IMR-90 (cell line): ENCODE measurements around the gene NCAM1. TPM values are rescaled to one million over a fixed set of nuclear protein-coding genes. Genes with fewer than 3 reads are reported as not detected.

Experiments
- ATAC-seq: fragments of 200-7000 bp; cut with Tn5 transposase; 2 replicates; pipeline ENCODE4 v1.9.1; 2020; ENCODE audit warnings: low read depth, mild to moderate bottlenecking, moderate library complexity
- BruUV-seq: library from RNA; stranded (reverse); fragments of 400-500 nt; replicated peaks from 2 replicates; lab custom pipeline; 2021; lab: Mats Ljungman, UMichigan
- CTCF ChIA-PET: fragments of 300-600 bp; formaldehyde crosslinking; extraction: SDS; loops from one replicate; lab custom pipeline; 2021; ENCODE audit warnings: antibody characterized with exemption; lab: Yijun Ruan, JAX
- POLR2A ChIA-PET: fragments of 300-600 bp; sonication (Branson Sonifier 250); formaldehyde crosslinking; loops from one replicate; lab custom pipeline; 2022; ENCODE audit warnings: antibody characterized with exemption; ENCODE audit not compliant: unreplicated experiment; lab: Charles Lee
- DNase-seq: peaks from one replicate; pipeline ENCODE4 v3.0.0; 2013
- H2AFZ ChIP-seq: replicated peaks from 2 replicates; pipeline ENCODE3; 2013; ENCODE audit warnings: low read length, mild to moderate bottlenecking; ENCODE audit not compliant: poor library complexity
- H2AK5ac ChIP-seq: 2 replicates; pipeline ENCODE4 v1.6.1; 2013; ENCODE audit warnings: low read depth, low read length, inconsistent platforms
- H2AK9ac ChIP-seq: replicated peaks from 2 replicates; pipeline ENCODE3; 2013; ENCODE audit warnings: mild to moderate bottlenecking, low read depth, low read length, moderate library complexity; ENCODE audit not compliant: poor library complexity
- H2BK120ac ChIP-seq: 2 replicates; pipeline ENCODE4 v1.6.1; 2013; ENCODE audit warnings: low read depth, low read length, inconsistent platforms
- H2BK15ac ChIP-seq: 3 replicates; pipeline ENCODE4 v1.6.1; 2013; ENCODE audit warnings: low read depth, low read length, inconsistent platforms
- H2BK20ac ChIP-seq: 2 replicates; pipeline ENCODE4 v1.6.1; 2013; ENCODE audit warnings: low read depth, mild to moderate bottlenecking, inconsistent platforms, low read length, moderate library complexity
- H2BK5ac ChIP-seq: 2 replicates; pipeline ENCODE4 v1.6.1; 2013; ENCODE audit warnings: mild to moderate bottlenecking, low read depth, low read length, inconsistent platforms; ENCODE audit not compliant: poor library complexity, severe bottlenecking
- H3K14ac ChIP-seq: replicated peaks from 2 replicates; pipeline ENCODE4 v1.6.1; 2013; ENCODE audit warnings: low read depth, low read length, inconsistent platforms
- H3K18ac ChIP-seq: 2 replicates; pipeline ENCODE4 v1.6.1; 2013; ENCODE audit warnings: low read depth, low read length, control low read depth
- H3K23ac ChIP-seq: 2 replicates; pipeline ENCODE4 v1.6.1; 2013; ENCODE audit warnings: low read depth, low read length, inconsistent platforms
- H3K27ac ChIP-seq: 2 replicates; pipeline ENCODE4 v1.5.1; 2013; ENCODE audit warnings: mild to moderate bottlenecking, control low read depth, low read length; ENCODE audit not compliant: insufficient read depth
- H3K27me3 ChIP-seq: 2 replicates; pipeline ENCODE4 v1.6.1; 2013; ENCODE audit warnings: low read length; ENCODE audit not compliant: control insufficient read depth, insufficient read depth
- H3K36me3 ChIP-seq: 2 replicates; pipeline ENCODE4 v1.6.1; 2013; ENCODE audit warnings: low read length, mixed read lengths; ENCODE audit not compliant: control insufficient read depth, insufficient read depth
- H3K4ac ChIP-seq: 2 replicates; pipeline ENCODE4 v1.6.1; 2013; ENCODE audit warnings: low read depth, low read length, inconsistent platforms
- H3K4me1 ChIP-seq: 2 replicates; pipeline ENCODE4 v1.6.1; 2013; ENCODE audit warnings: low read length, mixed read lengths; ENCODE audit not compliant: control insufficient read depth, insufficient read depth
- H3K4me2 ChIP-seq: 2 replicates; pipeline ENCODE4 v1.6.1; 2013; ENCODE audit warnings: low read depth, mild to moderate bottlenecking, control low read depth, low read length, moderate library complexity
- H3K4me3 ChIP-seq: 2 replicates; pipeline ENCODE4 v1.5.1; 2013; ENCODE audit warnings: low read depth, mild to moderate bottlenecking, control low read depth, low read length, moderate library complexity; ENCODE audit not compliant: insufficient read depth
- H3K56ac ChIP-seq: 2 replicates; pipeline ENCODE4 v1.6.1; 2013; ENCODE audit warnings: low read length, inconsistent platforms; ENCODE audit not compliant: insufficient read depth; ENCODE audit errors: extremely low read depth
- H3K79me1 ChIP-seq, 2 experiments: 2 replicates each; pipeline ENCODE4 v1.6.1; 2013; ENCODE audit warnings: low read length in 2 of 2, inconsistent platforms in 1 of 2, low read depth in 1 of 2
- H3K9ac ChIP-seq: 2 replicates; pipeline ENCODE4 v1.6.1; 2013; ENCODE audit warnings: low read depth, low read length, control low read depth
- H3K9me1 ChIP-seq: 2 replicates; pipeline ENCODE4 v1.6.1; 2013; ENCODE audit warnings: low read length, inconsistent platforms; ENCODE audit not compliant: insufficient read depth
- H3K9me3 ChIP-seq: 2 replicates; pipeline ENCODE4 v1.6.1; 2013; ENCODE audit warnings: low read length; ENCODE audit not compliant: control insufficient read depth, insufficient read depth
- H4K20me1 ChIP-seq: 2 replicates; pipeline ENCODE4 v1.6.1; 2013; ENCODE audit warnings: low read length, inconsistent platforms; ENCODE audit not compliant: insufficient read depth
- H4K5ac ChIP-seq: 2 replicates; pipeline ENCODE4 v1.6.1; 2013; ENCODE audit warnings: mild to moderate bottlenecking, low read depth, low read length, control low read depth
- H4K8ac ChIP-seq, 2 experiments: 2 replicates each; pipeline ENCODE4 v1.6.1; 2013; ENCODE audit warnings: low read depth in 2 of 2, low read length in 2 of 2, control low read depth in 1 of 2, inconsistent platforms in 1 of 2
- H4K91ac ChIP-seq: 2 replicates; pipeline ENCODE4 v1.6.1; 2013; ENCODE audit warnings: low read depth, low read length, inconsistent platforms; ENCODE audit not compliant: insufficient read depth
- MAFK ChIP-seq: IDR thresholded peaks from 2 replicates; pipeline ENCODE4 v1.6.1; 2012; ENCODE audit warnings: low read depth, low read length, improper control_type of control experiment
- RAD21 ChIP-seq: IDR thresholded peaks from 2 replicates; pipeline ENCODE4 v1.6.1; 2012; ENCODE audit warnings: low read length, improper control_type of control experiment
- WGBS, 2 experiments: methylation state at CpG; one replicate each; pipeline versions ENCODE4 v1.1.5 to v1.1.7; 2013; ENCODE audit warnings: missing lambda C conversion rate in 2 of 2; ENCODE audit not compliant: insufficient read length in 1 of 2; ENCODE audit errors: extremely low coverage in 2 of 2; 5-methylcytosine and 5-hydroxymethylcytosine counted together
- dilution Hi-C: fragments of 300-500 bp; cut with HindIII; formaldehyde crosslinking; loops from one replicate; pipeline ENCODE4 v1.14.3; 2018; ENCODE audit warnings: low sequenced_read_pairs; ENCODE audit not compliant: unreplicated experiment
- in situ Hi-C: fragments of 300-500 bp; cut with MboI; formaldehyde crosslinking; loops from 3 replicates; pipeline ENCODE4 v1.14.3; 2019; ENCODE audit warnings: low sequenced_read_pairs, inconsistent platforms, mixed read lengths
- intact Hi-C: fragments of 100-400 bp; cut with micrococcal nuclease; formaldehyde crosslinking; loops from 2 replicates; pipeline ENCODE4 v1.10.0; 2022
- polyA plus RNA-seq, 3 experiments: library from polyadenylated mRNA; depleted of rRNA; stranded (reverse); fragments of >200 nt; gene quantifications; 2 replicates each; pipeline ENCODE4 v1.2.3, GENCODE V29; 2012; ENCODE audit warnings: low replicate concordance in 1 of 3
- total RNA-seq: library from RNA; depleted of rRNA; stranded (reverse); fragments of >200 nt; gene quantifications from 2 replicates; pipeline ENCODE4 v1.2.3, GENCODE V29; 2012

NCAM1 gene
- total and polyA plus RNA-seq, 2 of the 4 experiments (the other 2 are of a cell fraction), result 0.09 to 0.18 TPM

DNA sequence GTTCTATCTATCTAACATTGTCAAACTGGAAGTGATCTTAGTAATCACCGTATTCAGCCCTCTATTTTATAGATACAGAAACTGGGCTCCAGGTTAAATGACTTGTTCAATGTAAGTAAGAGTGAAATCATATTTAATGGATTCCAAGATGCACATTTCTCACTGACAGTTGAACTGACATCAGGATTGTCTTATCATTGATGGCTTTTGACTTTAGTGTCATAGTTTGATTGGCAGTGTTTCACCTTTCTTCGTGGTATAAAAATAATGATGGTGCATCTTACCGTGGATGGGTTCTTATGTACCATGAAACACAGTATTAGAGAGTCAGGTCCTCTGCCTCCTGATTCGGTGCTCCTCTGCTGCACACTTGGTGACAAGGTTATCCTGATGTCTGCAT is 123.1 kb downstream of the NCAM1 start:
- BruUV-seq, result no TSS peak
- Histone ChIP-seq H2BK15ac (no peak overlapping the region), H2AK9ac (no peak overlapping the region), H2AK5ac (no peak overlapping the region), H3K27ac (no peak overlapping the region), H3K9me3 (no peaks in the 10 kb centered on the region), H3K27me3 (no peaks in the 10 kb centered on the region), H3K4me1 (no peaks in the 10 kb centered on the region), H4K8ac (no peak overlapping the region), H2BK20ac (no peak overlapping the region), H2AFZ (no peak overlapping the region), H3K56ac (no peak overlapping the region), H3K4me2 (no peak overlapping the region), H2BK5ac (no peak overlapping the region), H3K79me1 (no peaks in the 10 kb centered on the region), H3K4me3 (no peak overlapping the region), H3K23ac (no peak overlapping the region), H4K20me1 (no peaks in the 10 kb centered on the region), H3K9me1 (no peaks in the 10 kb centered on the region), H4K5ac (no peak overlapping the region), H3K36me3 (no peaks in the 10 kb centered on the region), H3K9ac (no peak overlapping the region), H4K91ac (no peak overlapping the region), H3K14ac (no peak overlapping the region), H2BK120ac (no peak overlapping the region), H3K4ac (no peak overlapping the region), H3K18ac (no peak overlapping the region)
- intact Hi-C loops, result no loop called here
- ATAC-seq (no peak), DNase-seq (no peak)
- no CpG with 5 or more reads among the region's 4 CpGs for WGBS, 2 experiments
- dilution Hi-C loops, result no loop called here
- CTCF ChIA-PET, result no interaction called here
- POLR2A ChIA-PET, result no interaction called here
- in situ Hi-C loops, result no loop called here
- TF ChIP-seq MAFK, result no peak
- no peak for TF ChIP-seq RAD21
